Esophagus muscularis mucosa (tissue), 4 donors: ENCODE data around the gene PCDHB16. TPM values are rescaled to one million over a fixed set of nuclear protein-coding genes. Genes with fewer than 3 reads are reported as not detected.
"Not testable (repeated sequence)": the region's sequence is repeated elsewhere in the genome, so short reads cannot be mapped to it uniquely, and the experiment has no call there.

Experiments
- DNase-seq: peaks from one replicate; pipeline ENCODE4 v3.0.0-alpha.2; 2017; ENCODE audit errors: extremely low spot score
- H3K27ac ChIP-seq, 4 donors: fragments of 200-600 bp; sonication (generic); replicated peaks in 1 of 4; 1 replicate in 3 of 4; 2 replicates in 1 of 4; pipeline ENCODE4 v1.5.1; 2016 to 2019; ENCODE audit warnings: mild to moderate bottlenecking in 1 of 4
- H3K27me3 ChIP-seq, 4 donors: fragments of 200-600 bp; sonication (generic); one replicate each; pipeline versions ENCODE4 v1.5.1 to v1.6.0; 2016 to 2019
- H3K36me3 ChIP-seq, 4 donors: fragments of 200-600 bp; sonication (generic); one replicate each; pipeline ENCODE4 v1.5.1; 2016 to 2019
- H3K4me1 ChIP-seq, 4 donors: fragments of 200-600 bp; sonication (generic); one replicate each; pipeline ENCODE4 v1.5.1; 2016 to 2019
- H3K4me3 ChIP-seq, 4 donors: fragments of 200-600 bp; sonication (generic); 1 replicate in 2 of 4; 2 replicates in 2 of 4; pipeline ENCODE4 v1.5.1; 2016 to 2019; ENCODE audit warnings: mild to moderate bottlenecking in 4 of 4, moderate library complexity in 1 of 4
- H3K9me3 ChIP-seq, 4 donors: fragments of 200-600 bp; sonication (generic); 1 replicate in 3 of 4; 2 replicates in 1 of 4; pipeline ENCODE4 v1.5.1; 2016 to 2019
- EP300 ChIP-seq: sonication (generic); formaldehyde crosslinking; IDR thresholded peaks from one replicate; pipeline ENCODE4 v1.6.1; 2017; ENCODE audit warnings: antibody characterized with exemption
- POLR2A ChIP-seq: fragments of 450-650 bp; IDR thresholded peaks from one replicate; pipeline ENCODE4 v1.6.1; 2017; ENCODE audit warnings: antibody characterized with exemption, moderate library complexity, mild to moderate bottlenecking, low read depth
- POLR2AphosphoS5 ChIP-seq, 2 donors: sonication (generic); formaldehyde crosslinking; IDR thresholded peaks; one replicate each; pipeline ENCODE4 v1.6.1; 2017; ENCODE audit warnings: antibody characterized with exemption in 2 of 2
- WGBS: methylation state at CpG from one replicate; pipeline ENCODE4 v1.1.5; 2018; 5-methylcytosine and 5-hydroxymethylcytosine counted together
- intact Hi-C: fragments of 100-400 bp; cut with DNase I; formaldehyde crosslinking; loops from one replicate; pipeline ENCODE4 v1.15.1; 2023
- total RNA-seq, 4 donors: library from RNA; depleted of rRNA; stranded (reverse); fragments of >200 nt; gene quantifications; one replicate each; pipeline versions ENCODE4 v1.1.0 to v1.2.1, GENCODE V29; 2016
- TF ChIP-seq, protein P1 (sequence below), 3 experiments: fragments of 200-600 bp in 2 of 3; fragments of 450-650 bp in 1 of 3; sonication (generic) in 2 of 3; IDR thresholded peaks; one replicate each; pipeline ENCODE4 v1.5.1; 2017 to 2019; ENCODE audit warnings: antibody characterized with exemption in 3 of 3, mild to moderate bottlenecking in 2 of 3, moderate library complexity in 1 of 3

Gene PCDHB16
- total RNA-seq, 4 donors from 2014 or later = 3.3 to 5.6 (median 3.9) TPM

DNA sequence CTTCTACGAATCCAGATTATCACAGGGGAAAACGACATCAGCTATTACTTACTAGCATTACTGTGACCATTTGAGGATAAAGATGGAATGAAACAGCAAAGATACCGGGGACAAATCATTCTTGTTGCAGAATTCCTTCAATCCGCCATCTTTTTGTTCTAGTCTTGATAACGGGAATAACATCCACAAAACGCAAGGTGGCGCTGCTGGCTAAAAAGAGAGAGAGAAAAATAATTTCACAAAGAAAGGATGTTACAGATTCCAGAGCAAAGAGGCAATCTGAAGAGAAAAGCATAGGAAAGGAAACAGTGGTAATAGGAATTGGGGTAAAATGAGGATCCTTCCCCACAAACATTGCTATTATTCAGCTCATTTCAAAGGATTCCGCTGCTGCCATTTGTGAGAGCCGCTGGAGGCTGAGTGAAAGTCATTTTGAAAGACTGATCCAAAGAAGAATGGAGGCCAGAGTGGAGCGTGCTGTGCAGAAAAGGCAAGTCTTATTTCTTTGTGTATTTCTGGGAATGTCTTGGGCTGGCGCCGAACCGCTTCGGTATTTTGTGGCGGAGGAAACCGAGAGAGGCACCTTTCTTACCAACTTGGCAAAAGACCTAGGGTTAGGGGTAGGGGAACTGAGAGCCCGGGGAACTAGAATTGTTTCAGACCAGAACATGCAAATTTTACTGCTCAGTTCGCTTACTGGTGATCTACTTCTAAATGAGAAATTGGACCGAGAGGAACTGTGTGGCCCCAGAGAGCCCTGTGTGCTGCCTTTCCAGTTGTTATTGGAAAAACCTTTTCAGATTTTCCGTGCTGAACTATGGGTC is 9.6 kb upstream of the PCDHB16 start, which contains the start of gene PCDHB7:
Gene PCDHB7 (plus strand): TSS at position 264 of the 824 bp plus-strand sequence. CDS start 192 bp downstream, at position 456.
- intact Hi-C loops = no loop called here
- no peak for TF ChIP-seq POLR2A
- TF ChIP-seq POLR2AphosphoS5 (IDR thresholded peaks at IDR 0.05) = no peak
- TF ChIP-seq, protein P1, sequence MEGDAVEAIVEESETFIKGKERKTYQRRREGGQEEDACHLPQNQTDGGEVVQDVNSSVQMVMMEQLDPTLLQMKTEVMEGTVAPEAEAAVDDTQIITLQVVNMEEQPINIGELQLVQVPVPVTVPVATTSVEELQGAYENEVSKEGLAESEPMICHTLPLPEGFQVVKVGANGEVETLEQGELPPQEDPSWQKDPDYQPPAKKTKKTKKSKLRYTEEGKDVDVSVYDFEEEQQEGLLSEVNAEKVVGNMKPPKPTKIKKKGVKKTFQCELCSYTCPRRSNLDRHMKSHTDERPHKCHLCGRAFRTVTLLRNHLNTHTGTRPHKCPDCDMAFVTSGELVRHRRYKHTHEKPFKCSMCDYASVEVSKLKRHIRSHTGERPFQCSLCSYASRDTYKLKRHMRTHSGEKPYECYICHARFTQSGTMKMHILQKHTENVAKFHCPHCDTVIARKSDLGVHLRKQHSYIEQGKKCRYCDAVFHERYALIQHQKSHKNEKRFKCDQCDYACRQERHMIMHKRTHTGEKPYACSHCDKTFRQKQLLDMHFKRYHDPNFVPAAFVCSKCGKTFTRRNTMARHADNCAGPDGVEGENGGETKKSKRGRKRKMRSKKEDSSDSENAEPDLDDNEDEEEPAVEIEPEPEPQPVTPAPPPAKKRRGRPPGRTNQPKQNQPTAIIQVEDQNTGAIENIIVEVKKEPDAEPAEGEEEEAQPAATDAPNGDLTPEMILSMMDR (IDR thresholded peaks at IDR 0.05) = peak in 2 of 3 experiments; percentile 31
- no peak for TF ChIP-seq EP300
- Histone ChIP-seq H3K4me3 (peak within 1 kb of the TSS; percentile 4 to 31 (median 17)), H3K36me3 (no peaks in the 10 kb centered on the region), H3K27ac (no peak within 1 kb of the TSS), H3K4me1 (no peaks in the 10 kb centered on the region), H3K9me3 (peaks cover 0 to 55% (median 39%) of the 10 kb centered on the region in 4 donors), H3K27me3 (peaks cover 0 to 44% (median 0%) of the 10 kb centered on the region in 4 donors)
- no peak for DNase-seq
- 35% methylated on average over 20 of the region's 20 CpGs for WGBS

DNA sequence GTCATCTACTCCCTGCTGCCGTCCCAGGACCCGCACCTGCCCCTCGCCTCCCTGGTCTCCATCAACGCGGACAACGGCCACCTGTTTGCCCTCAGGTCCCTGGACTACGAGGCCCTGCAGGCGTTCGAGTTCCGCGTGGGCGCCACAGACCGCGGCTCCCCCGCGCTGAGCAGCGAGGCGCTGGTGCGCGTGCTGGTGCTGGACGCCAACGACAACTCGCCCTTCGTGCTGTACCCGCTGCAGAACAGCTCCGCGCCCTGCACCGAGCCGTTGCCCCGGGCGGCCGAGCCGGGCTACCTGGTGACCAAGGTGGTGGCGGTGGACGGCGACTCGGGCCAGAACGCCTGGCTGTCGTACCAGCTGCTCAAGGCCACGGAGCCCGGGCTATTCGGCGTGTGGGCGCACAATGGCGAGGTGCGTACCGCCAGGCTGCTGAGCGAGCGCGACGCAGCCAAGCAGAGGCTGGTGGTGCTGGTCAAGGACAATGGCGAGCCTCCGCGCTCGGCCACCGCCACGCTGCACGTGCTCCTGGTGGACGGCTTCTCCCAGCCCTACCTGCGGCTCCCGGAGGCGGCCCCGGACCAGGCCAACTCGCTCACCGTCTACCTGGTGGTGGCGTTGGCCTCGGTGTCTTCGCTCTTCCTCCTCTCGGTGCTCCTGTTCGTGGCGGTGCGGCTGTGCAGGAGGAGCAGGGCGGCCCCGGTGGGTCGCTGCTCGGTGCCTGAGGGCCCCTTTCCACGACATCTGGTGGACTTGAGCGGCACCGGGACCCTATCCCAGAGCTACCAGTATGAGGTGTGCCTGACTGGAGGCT is 7.7 kb upstream of the PCDHB16 start:
- WGBS = 37% methylated on average over 43 of the region's 79 CpGs
- H3K27ac ChIP-seq, H3K4me3 ChIP-seq, H3K4me1 ChIP-seq, H3K36me3 ChIP-seq, intact Hi-C loops, DNase-seq: not testable (repeated sequence)
- Histone ChIP-seq H3K9me3 (peaks cover 0 to 66% (median 52%) of the 10 kb centered on the region in 4 donors), H3K27me3 (peaks cover 0 to 59% (median 0%) of the 10 kb centered on the region in 4 donors)

DNA sequence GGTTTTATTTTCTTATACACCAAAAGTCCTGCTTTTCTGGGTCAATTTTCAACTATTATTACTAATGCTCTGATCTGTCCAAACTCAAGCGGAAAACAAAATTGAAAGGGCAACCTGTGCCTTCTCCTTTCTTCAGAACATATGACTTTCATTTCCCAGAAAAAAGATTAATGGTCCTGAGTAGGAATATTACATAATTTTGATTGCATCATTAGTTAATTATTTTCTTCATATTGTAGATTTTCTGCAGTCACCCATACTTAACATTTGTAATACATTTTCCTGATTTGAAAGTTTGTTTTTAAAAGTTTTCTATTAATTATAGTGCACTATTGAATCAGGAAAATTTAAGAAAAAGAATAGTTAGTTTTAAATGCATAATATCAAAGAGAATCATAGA is 6.3 kb upstream of the PCDHB16 start:
- Histone ChIP-seq H3K4me1 (no peaks in the 10 kb centered on the region), H3K27ac (no peak overlapping the region), H3K27me3 (peaks cover 0 to 72% (median 2%) of the 10 kb centered on the region in 4 donors), H3K36me3 (no peaks in the 10 kb centered on the region), H3K9me3 (peaks cover 0 to 78% (median 55%) of the 10 kb centered on the region in 4 donors), H3K4me3 (no peak overlapping the region)
- intact Hi-C loops = no loop called here
- no peak for DNase-seq
- 78% methylated on average over 1 of the region's 1 CpG for WGBS
- TF ChIP-seq POLR2AphosphoS5 (IDR thresholded peaks at IDR 0.05) (no peak), EP300 (no peak), POLR2A (no peak)
- TF ChIP-seq, protein P1 (IDR thresholded peaks at IDR 0.05) = no peak

DNA sequence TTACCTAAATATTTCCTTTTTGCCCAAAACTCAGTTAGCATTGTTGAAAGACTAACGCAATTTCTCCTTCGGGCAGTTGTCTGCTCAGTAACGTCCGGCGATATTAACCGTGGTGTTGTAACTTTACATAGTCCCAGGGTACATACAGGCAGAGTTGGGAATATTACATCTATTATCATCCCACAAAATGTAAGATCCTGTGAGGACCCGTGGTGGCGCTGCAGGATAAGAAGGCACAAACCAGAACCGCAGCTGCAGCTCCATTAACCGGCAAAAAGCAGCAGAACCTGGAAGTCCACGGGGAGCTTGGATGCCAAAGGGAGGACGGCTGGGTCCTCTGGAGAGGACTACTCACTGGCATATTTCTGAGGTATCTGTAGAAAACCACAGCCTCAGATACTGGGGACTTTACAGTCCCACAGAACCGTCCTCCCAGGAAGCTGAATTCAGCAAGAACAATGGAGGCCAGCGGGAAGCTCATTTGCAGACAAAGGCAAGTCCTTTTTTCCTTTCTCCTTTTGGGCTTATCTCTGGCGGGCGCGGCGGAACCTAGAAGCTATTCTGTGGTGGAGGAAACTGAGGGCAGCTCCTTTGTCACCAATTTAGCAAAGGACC is 4.5 kb upstream of the PCDHB16 start, which contains the start of gene PCDHB8:
Gene PCDHB8 (plus strand): TSS at position 214 of the 615 bp plus-strand sequence. CDS start 245 bp downstream, at position 459.
- H3K4me1 ChIP-seq, DNase-seq, H3K36me3 ChIP-seq, H3K27ac ChIP-seq, intact Hi-C loops, H3K4me3 ChIP-seq: not testable (repeated sequence)
- Histone ChIP-seq H3K9me3 (peaks cover 0 to 84% (median 59%) of the 10 kb centered on the region in 4 donors), H3K27me3 (peaks cover 0 to 81% (median 2%) of the 10 kb centered on the region in 4 donors)
- WGBS = 32% methylated on average over 14 of the region's 18 CpGs

DNA sequence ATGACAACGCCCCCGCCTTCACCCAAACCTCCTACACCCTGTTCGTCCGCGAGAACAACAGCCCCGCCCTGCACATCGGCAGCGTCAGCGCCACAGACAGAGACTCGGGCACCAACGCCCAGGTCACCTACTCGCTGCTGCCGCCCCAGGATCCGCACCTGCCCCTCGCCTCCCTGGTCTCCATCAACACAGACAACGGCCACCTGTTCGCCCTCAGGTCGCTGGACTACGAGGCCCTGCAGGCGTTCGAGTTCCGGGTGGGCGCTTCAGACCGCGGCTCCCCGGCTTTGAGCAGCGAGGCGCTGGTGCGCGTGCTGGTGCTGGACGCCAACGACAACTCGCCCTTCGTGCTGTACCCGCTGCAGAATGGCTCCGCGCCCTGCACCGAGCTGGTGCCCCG is 2.8 kb upstream of the PCDHB16 start:
- peaks cover 0 to 82% (median 56%) of the 10 kb centered on the region in 4 donors for H3K9me3 ChIP-seq
- H3K4me1 ChIP-seq, intact Hi-C loops, H3K27ac ChIP-seq, H3K4me3 ChIP-seq, DNase-seq, H3K36me3 ChIP-seq: not testable (repeated sequence)
- WGBS = 35% methylated on average over 30 of the region's 39 CpGs
- peaks cover 0 to 81% (median 2%) of the 10 kb centered on the region in 4 donors for H3K27me3 ChIP-seq

DNA sequence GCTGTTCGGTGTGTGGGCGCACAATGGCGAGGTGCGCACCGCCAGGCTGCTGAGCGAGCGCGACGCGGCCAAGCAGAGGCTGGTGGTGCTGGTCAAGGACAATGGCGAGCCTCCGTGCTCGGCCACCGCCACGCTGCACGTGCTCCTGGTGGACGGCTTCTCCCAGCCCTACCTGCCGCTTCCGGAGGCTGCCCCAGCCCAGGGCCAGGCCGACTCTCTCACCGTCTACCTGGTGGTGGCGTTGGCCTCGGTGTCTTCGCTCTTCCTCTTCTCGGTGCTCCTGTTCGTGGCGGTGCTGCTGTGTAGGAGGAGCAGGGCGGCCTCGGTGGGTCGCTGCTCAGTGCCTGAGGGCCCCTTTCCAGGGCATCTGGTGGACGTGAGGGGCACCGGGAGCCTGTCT is 2.3 kb upstream of the PCDHB16 start:
- H3K36me3 ChIP-seq, H3K27ac ChIP-seq, H3K4me3 ChIP-seq, intact Hi-C loops, DNase-seq, H3K4me1 ChIP-seq: not testable (repeated sequence)
- H3K9me3 ChIP-seq = peaks cover 0 to 82% (median 54%) of the 10 kb centered on the region in 4 donors
- WGBS = 18% methylated on average over 18 of the region's 32 CpGs
- H3K27me3 ChIP-seq = peaks cover 0 to 81% (median 2%) of the 10 kb centered on the region in 4 donors
